Measurements from ENCODE around the gene RNF130.

DNA sequence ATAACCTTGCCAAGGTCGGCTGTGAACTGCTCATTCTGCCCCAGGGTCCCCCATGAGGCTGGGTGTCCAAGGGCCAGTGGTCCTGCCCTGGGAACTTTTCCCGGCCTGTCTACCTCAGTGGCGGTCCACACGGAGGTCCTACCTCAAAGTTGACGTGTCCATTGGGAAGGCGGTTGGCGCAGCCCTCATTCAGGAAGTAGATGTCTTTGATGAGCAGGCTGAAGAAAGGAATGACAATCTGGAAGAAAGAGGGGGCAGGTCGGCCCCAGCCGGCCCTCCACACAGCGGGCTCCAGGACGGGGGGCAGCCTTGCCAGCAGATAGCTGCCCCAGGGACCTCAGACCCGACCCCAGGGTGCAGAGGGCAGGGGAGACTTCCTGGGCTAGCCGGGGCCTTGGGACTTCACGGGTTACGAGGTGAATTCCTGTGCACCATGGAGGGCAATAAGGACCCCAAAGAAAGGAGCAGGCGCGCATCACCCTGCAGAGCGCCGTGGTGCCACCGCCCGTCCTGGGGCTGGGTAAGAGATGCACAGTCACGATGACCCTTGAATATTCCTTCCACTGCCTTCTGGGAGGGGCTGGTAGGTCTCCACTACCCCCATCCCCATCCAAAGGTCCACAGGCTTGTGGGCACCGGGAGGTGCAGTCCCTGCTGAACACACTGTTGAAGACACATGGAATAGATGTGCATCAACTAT lies 42.9 kb upstream of the RNF130 start:
- TF ChIP-seq CTCF (IDR thresholded peaks at IDR 0.05; ENCODE audit: low read length): no peak
- no peak for TF ChIP-seq EZH2 (IDR thresholded peaks at IDR 0.05; ENCODE audit: borderline replicate concordance, low read length)

Measured in OCI-LY1 (cell line).